SK-N-SH (cell line): Measurements from ENCODE around the gene EGFLAM. TPM values are rescaled to one million over a fixed set of nuclear protein-coding genes. Genes with fewer than 3 reads are reported as not detected.

Source experiments
- CTCF ChIA-PET: fragments of 300-600, 350-600 bp; formaldehyde crosslinking; extraction: SDS; loops from one replicate; lab custom pipeline; 2021; lab: Yijun Ruan, JAX
- POLR2A ChIA-PET: fragments of 350-600 bp; sonication (Branson Sonifier 250); formaldehyde crosslinking; extraction: SDS; loops from one replicate; lab custom pipeline; 2020; ENCODE audit warnings: antibody characterized with exemption, inconsistent platforms; lab: Yijun Ruan, JAX
- DNase-seq: peaks from one replicate; pipeline ENCODE4 v3.0.0; 2012
- H2AFZ ChIP-seq: fragments of 200-600 bp; sonication (generic); 2 replicates; pipeline ENCODE4 v1.8.1; 2016; ENCODE audit warnings: antibody characterized with exemption, mild to moderate bottlenecking, low read depth
- H3F3A ChIP-seq: fragments of 200-600 bp; sonication (generic); replicated peaks from 2 replicates; pipeline ENCODE3; 2016; ENCODE audit warnings: antibody characterized with exemption, mild to moderate bottlenecking; ENCODE audit not compliant: insufficient read depth
- H3K27ac ChIP-seq, 2 experiments: fragments of 200-500 bp in 1 of 2; fragments of 200-600 bp in 1 of 2; sonication (Bioruptor generic) in 1 of 2; sonication (generic), shearing (Covaris generic) in 1 of 2; 2 replicates each; pipeline versions ENCODE4 v1.5.1 to v1.6.1; 2014 to 2016; ENCODE audit warnings: low read depth in 2 of 2, inconsistent platforms in 1 of 2, low read length in 1 of 2, mild to moderate bottlenecking in 1 of 2, mixed read lengths in 1 of 2
- H3K27me3 ChIP-seq: fragments of 200-600 bp; sonication (generic), shearing (Covaris generic); 2 replicates; pipeline ENCODE4 v1.6.1; 2016; ENCODE audit warnings: mixed run types; ENCODE audit not compliant: insufficient read depth
- H3K36me3 ChIP-seq, 2 experiments: fragments of 200-500 bp in 1 of 2; fragments of 200-600 bp in 1 of 2; sonication (Bioruptor generic) in 1 of 2; sonication (generic) in 1 of 2; replicated peaks in 1 of 2; 2 replicates each; pipeline versions ENCODE3 to v1.5.1; 2014 to 2016; ENCODE audit warnings: low read length in 1 of 2, mild to moderate bottlenecking in 1 of 2; ENCODE audit not compliant: insufficient read depth in 2 of 2, control insufficient read depth in 1 of 2
- H3K4me1 ChIP-seq, 2 experiments: fragments of 200-500 bp in 1 of 2; fragments of 200-600 bp in 1 of 2; sonication (Bioruptor generic) in 1 of 2; sonication (generic), shearing (Covaris generic) in 1 of 2; 2 replicates each; pipeline versions ENCODE4 v1.5.1 to v1.6.1; 2014 to 2016; ENCODE audit warnings: low read depth in 1 of 2, low read length in 1 of 2, mixed run types in 1 of 2; ENCODE audit not compliant: insufficient read depth in 2 of 2, control insufficient read depth in 1 of 2
- H3K4me2 ChIP-seq: fragments of 200-600 bp; sonication (generic), shearing (Covaris generic); 2 replicates; pipeline ENCODE4 v1.6.1; 2017; ENCODE audit warnings: mixed run types
- H3K4me3 ChIP-seq, 2 experiments: fragments of 200-500 bp in 1 of 2; fragments of 200-600 bp in 1 of 2; sonication (Bioruptor generic) in 1 of 2; sonication (generic), shearing (Covaris generic) in 1 of 2; 2 replicates each; pipeline versions ENCODE4 v1.5.1 to v1.8.1; 2014 to 2016; ENCODE audit warnings: low read depth in 2 of 2, inconsistent platforms in 1 of 2, low read length in 1 of 2, mild to moderate bottlenecking in 1 of 2, mixed read lengths in 1 of 2, moderate library complexity in 1 of 2
- H3K79me2 ChIP-seq: fragments of 200-600 bp; sonication (generic); 2 replicates; pipeline ENCODE4 v1.8.1; 2017; ENCODE audit warnings: mild to moderate bottlenecking; ENCODE audit not compliant: insufficient read depth
- H3K9ac ChIP-seq: fragments of 200-600 bp; sonication (generic); 2 replicates; pipeline ENCODE4 v1.6.1; 2017; ENCODE audit warnings: mixed run types
- H3K9me2 ChIP-seq: fragments of 200-600 bp; sonication (generic); 2 replicates; pipeline ENCODE4 v1.6.1; 2017; ENCODE audit warnings: mixed run types
- H3K9me3 ChIP-seq: fragments of 200-600 bp; sonication (generic); 2 replicates; pipeline ENCODE4 v1.6.1; 2017; ENCODE audit warnings: mixed run types, mild to moderate bottlenecking, moderate library complexity
- H4K20me1 ChIP-seq: fragments of 200-600 bp; sonication (generic); 2 replicates; pipeline ENCODE4 v1.6.1; 2017; ENCODE audit warnings: mild to moderate bottlenecking, mixed run types; ENCODE audit not compliant: insufficient read depth
- CHD2 ChIP-seq: fragments of 150-350 bp; IDR thresholded peaks from 2 replicates; pipeline ENCODE4 v1.6.1; 2018; ENCODE audit warnings: low read length; ENCODE audit not compliant: partially characterized antibody
- ELF1 ChIP-seq: IDR thresholded peaks from 2 replicates; pipeline ENCODE4 v1.4.0; 2012
- EZH2phosphoT487 ChIP-seq: fragments of 200-600 bp; sonication (generic); IDR thresholded peaks from 2 replicates; pipeline ENCODE4 v1.6.1; 2017; ENCODE audit warnings: low read depth, mixed run types, mild to moderate bottlenecking, antibody characterized with exemption, moderate library complexity, borderline replicate concordance
- FOXM1 ChIP-seq: IDR thresholded peaks from 2 replicates; pipeline ENCODE4 v1.4.0; 2012; ENCODE audit warnings: low read depth, mild to moderate bottlenecking
- GABPA ChIP-seq: IDR thresholded peaks from 2 replicates; pipeline ENCODE4 v1.4.0; 2012; ENCODE audit warnings: low read depth, mild to moderate bottlenecking
- GATA2 ChIP-seq: sonication (generic); formaldehyde crosslinking; IDR thresholded peaks from 2 replicates; pipeline ENCODE4 v1.5.0; 2020; ENCODE audit warnings: mild to moderate bottlenecking, missing genetic modification reagents
- MXI1 ChIP-seq: IDR thresholded peaks from 2 replicates; pipeline ENCODE4 v1.6.1; 2012; ENCODE audit warnings: mild to moderate bottlenecking, low read depth, low read length, improper control_type of control experiment
- NFIC ChIP-seq: IDR thresholded peaks from 2 replicates; pipeline ENCODE4 v1.4.0; 2012; ENCODE audit warnings: borderline replicate concordance
- NRF1 ChIP-seq: IDR thresholded peaks from 2 replicates; pipeline ENCODE4 v1.6.1; 2012; ENCODE audit warnings: low read depth, mild to moderate bottlenecking, low read length
- POLR2AphosphoS5 ChIP-seq: IDR thresholded peaks from 2 replicates; pipeline ENCODE4 v1.6.1; 2012; ENCODE audit warnings: low read depth, low read length
- RCOR1 ChIP-seq: fragments of 150-350 bp; IDR thresholded peaks from 2 replicates; pipeline ENCODE4 v1.6.1; 2017; ENCODE audit warnings: antibody characterized with exemption, low read length
- REST ChIP-seq: IDR thresholded peaks from 2 replicates; pipeline ENCODE4 v1.6.1; 2012; ENCODE audit warnings: mild to moderate bottlenecking, low read depth, low read length, moderate library complexity
- RXRA ChIP-seq: IDR thresholded peaks from 2 replicates; pipeline ENCODE4 v1.4.0; 2012; ENCODE audit warnings: low read depth, mild to moderate bottlenecking, borderline replicate concordance
- SIN3A ChIP-seq: IDR thresholded peaks from 2 replicates; pipeline ENCODE4 v1.6.1; 2012; ENCODE audit warnings: low read depth, mild to moderate bottlenecking, low read length, moderate library complexity, borderline replicate concordance
- SMC3 ChIP-seq: IDR thresholded peaks from 2 replicates; pipeline ENCODE4 v1.6.1; 2012; ENCODE audit warnings: low read depth, low read length, improper control_type of control experiment
- ZBTB33 ChIP-seq: IDR thresholded peaks from 2 replicates; pipeline ENCODE4 v1.4.0; 2012; ENCODE audit warnings: low read depth, borderline replicate concordance
- WGBS: methylation state at CpG from one replicate; pipeline ENCODE4 v1.1.6; 2017; ENCODE audit warnings: low lambda C conversion rate; 5-methylcytosine and 5-hydroxymethylcytosine counted together
- polyA plus RNA-seq, 3 experiments: library from polyadenylated mRNA; depleted of rRNA; stranded (reverse); fragments of >200 nt; gene quantifications; 2 replicates each; pipeline ENCODE4 v1.2.3, GENCODE V29; 2012
- TF ChIP-seq, protein P1 (sequence below): fragments of 150-350 bp; IDR thresholded peaks from 2 replicates; pipeline ENCODE4 v1.6.1; 2017; ENCODE audit warnings: antibody characterized with exemption, low read length, low read depth, borderline replicate concordance

The EGFLAM gene
- polyA plus RNA-seq, 1 of the 3 experiments (the other 2 are of a cell fraction) = 0.05 TPM

- TF ChIP-seq RCOR1 = no peak
- no peak for TF ChIP-seq NFIC
- no peaks in the 10 kb centered on the region for H3K27me3 ChIP-seq
- H3K36me3 ChIP-seq = no peaks in the 10 kb centered on the region
- ChIA-PET CTCF (interaction anchor here (1.0 to 1.3 kb wide), 2 partner anchors 9 to 14 kb away, joined by 3 to 10 read pairs; no protein-coding TSS in a partner anchor), POLR2A (no interaction called here)
- WGBS = 79% methylated on average over 9 of the region's 9 CpGs
- peaks cover 7 to 15% of the 10 kb centered on the region in 2 experiments; a peak in 3 of 4 replicates for H3K4me1 ChIP-seq
- no peaks in the 10 kb centered on the region for H3K9me3 ChIP-seq
- H3K27ac ChIP-seq = no peak overlapping the region
- H3K79me2 ChIP-seq = no peaks in the 10 kb centered on the region
- H3K4me3 ChIP-seq = no peak overlapping the region
- DNase-seq = no peak
- no peaks in the 10 kb centered on the region for H3K9me2 ChIP-seq
- H3K4me2 ChIP-seq = no peak overlapping the region
- no peak overlapping the region for H3K9ac ChIP-seq
- no peaks in the 10 kb centered on the region for H3F3A ChIP-seq
- H4K20me1 ChIP-seq = no peaks in the 10 kb centered on the region
- H2AFZ ChIP-seq = peak overlapping the region; percentile 58
Observed at GRCh38 chr5:38426986-38427950, 168.9 kb downstream of the EGFLAM start.

- H3K9me3 ChIP-seq = no peaks in the 10 kb centered on the region
- no peak overlapping the region for H3K4me3 ChIP-seq
- no peak overlapping the region for H3K27ac ChIP-seq
- no peaks in the 10 kb centered on the region for H3K9me2 ChIP-seq
- no peaks in the 10 kb centered on the region for H4K20me1 ChIP-seq
- no peak overlapping the region for H2AFZ ChIP-seq
- POLR2A ChIA-PET = no interaction called here
- H3F3A ChIP-seq = no peaks in the 10 kb centered on the region
- H3K79me2 ChIP-seq = no peaks in the 10 kb centered on the region
- CTCF ChIA-PET = interaction anchor here (0.5 to 5.6 kb wide), 7 partner anchors 10 to 459 kb away, joined by 3 to 59 read pairs (median 7); no protein-coding TSS in a partner anchor
- no peak overlapping the region for H3K4me2 ChIP-seq
- no peak for DNase-seq
- H3K36me3 ChIP-seq = no peaks in the 10 kb centered on the region
- H3K9ac ChIP-seq = no peak overlapping the region
- no peak for TF ChIP-seq NRF1
- no peak for TF ChIP-seq GABPA
- TF ChIP-seq, protein P1, sequence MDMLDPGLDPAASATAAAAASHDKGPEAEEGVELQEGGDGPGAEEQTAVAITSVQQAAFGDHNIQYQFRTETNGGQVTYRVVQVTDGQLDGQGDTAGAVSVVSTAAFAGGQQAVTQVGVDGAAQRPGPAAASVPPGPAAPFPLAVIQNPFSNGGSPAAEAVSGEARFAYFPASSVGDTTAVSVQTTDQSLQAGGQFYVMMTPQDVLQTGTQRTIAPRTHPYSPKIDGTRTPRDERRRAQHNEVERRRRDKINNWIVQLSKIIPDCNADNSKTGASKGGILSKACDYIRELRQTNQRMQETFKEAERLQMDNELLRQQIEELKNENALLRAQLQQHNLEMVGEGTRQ = no peak
- no peak for TF ChIP-seq EZH2phosphoT487
- no peak for TF ChIP-seq ELF1
- no peak for TF ChIP-seq POLR2AphosphoS5
- no peak for TF ChIP-seq REST
- TF ChIP-seq FOXM1 = no peak
- TF ChIP-seq ZBTB33 = no peak
- TF ChIP-seq GATA2 (CRISPR knock-in tag) = no peak
- no peak for TF ChIP-seq CHD2
- TF ChIP-seq RCOR1 = no peak
- TF ChIP-seq MXI1 = no peak
- no peak for TF ChIP-seq SIN3A
- no peak for TF ChIP-seq RXRA
- no peak for TF ChIP-seq SMC3
- 100% methylated on average over 1 of the region's 1 CpG for WGBS
- peaks cover 12 to 21% of the 10 kb centered on the region in 2 experiments; a peak in 3 of 4 replicates for H3K4me1 ChIP-seq
- no peaks in the 10 kb centered on the region for H3K27me3 ChIP-seq
Observed at GRCh38 chr5:38431242-38431853, 173.0 kb downstream of the EGFLAM start.
